Effector memory CD4-positive, alpha-beta T cell (primary cell): ENCODE measurements around the gene ATP6V0A4.

ENCODE experiments used
- DNase-seq, 3 donors: peaks; one replicate each; pipeline ENCODE4 v3.0.0-alpha.2; 2020
- H3K27ac ChIP-seq: 2 replicates; pipeline ENCODE4 v1.7.0; 2013; ENCODE audit warnings: mild to moderate bottlenecking, low read length, moderate library complexity; ENCODE audit not compliant: insufficient read depth, poor library complexity, severe bottlenecking
- H3K27me3 ChIP-seq: replicated peaks from 2 replicates; pipeline ENCODE4 v1.7.0; 2013; ENCODE audit warnings: mild to moderate bottlenecking, low read length; ENCODE audit not compliant: insufficient read depth, control insufficient read depth, poor library complexity, severe bottlenecking
- H3K36me3 ChIP-seq: 2 replicates; pipeline ENCODE4 v1.7.0; 2013; ENCODE audit warnings: mild to moderate bottlenecking, low read length, moderate library complexity; ENCODE audit not compliant: control insufficient read depth, insufficient read depth
- H3K4me1 ChIP-seq: 2 replicates; pipeline ENCODE4 v1.7.0; 2013; ENCODE audit warnings: low read length, mild to moderate bottlenecking; ENCODE audit not compliant: control insufficient read depth, insufficient read depth, poor library complexity, severe bottlenecking
- H3K4me3 ChIP-seq: 2 replicates; pipeline ENCODE4 v1.7.0; 2013; ENCODE audit warnings: low read length, low read depth, mild to moderate bottlenecking; ENCODE audit not compliant: insufficient read depth, poor library complexity, severe bottlenecking
- H3K9me3 ChIP-seq: 2 replicates; pipeline ENCODE4 v1.7.0; 2013; ENCODE audit warnings: mild to moderate bottlenecking, low read length, moderate library complexity; ENCODE audit not compliant: control insufficient read depth

The ATP6V0A4 gene

GRCh38 chr7:138656952-138657351 is 141.0 kb downstream of the ATP6V0A4 start:
- Histone ChIP-seq H3K4me3 (no peak overlapping the region), H3K27me3 (no peaks in the 10 kb centered on the region), H3K36me3 (no peaks in the 10 kb centered on the region), H3K27ac (no peak overlapping the region), H3K9me3 (no peaks in the 10 kb centered on the region), H3K4me1 (no peaks in the 10 kb centered on the region)
- no peak for DNase-seq
